GM23338 (cell line): ENCODE data around the gene EARS2.

Experiments used
- CREB1 ChIP-seq: fragments of 250-450 bp; sonication (Bioruptor Pico); IDR thresholded peaks from 2 replicates; pipeline ENCODE4 v1.5.0; 2020; ENCODE audit warnings: low read depth, mild to moderate bottlenecking, moderate library complexity
- CTCF ChIP-seq, 2 experiments: fragments of 200-600 bp in 1 of 2; sonication (generic) in 1 of 2; conservative IDR thresholded peaks; 2 replicates each; pipeline versions ENCODE4 v1.5.1 to v1.6.1; 2016 to 2017; ENCODE audit warnings: antibody characterized with exemption in 2 of 2, low read depth in 2 of 2, mild to moderate bottlenecking in 2 of 2, moderate library complexity in 1 of 2
- ETS1 ChIP-seq: IDR thresholded peaks from 2 replicates; pipeline ENCODE4 v1.6.1; 2016; ENCODE audit warnings: antibody characterized with exemption
- EZH2 ChIP-seq: fragments of 200-600 bp; sonication (generic); IDR thresholded peaks from one replicate; pipeline ENCODE4 v1.8.0; 2017; ENCODE audit warnings: antibody characterized with exemption, mild to moderate bottlenecking, low read depth; ENCODE audit not compliant: unreplicated experiment
- EZH2phosphoT487 ChIP-seq: fragments of 200-600 bp; sonication (generic); IDR thresholded peaks from one replicate; pipeline ENCODE4 v1.8.1; 2018; ENCODE audit warnings: antibody characterized with exemption; ENCODE audit not compliant: unreplicated experiment
- JUNB ChIP-seq: IDR thresholded peaks from one replicate; pipeline ENCODE4 v1.6.1; 2016; ENCODE audit warnings: antibody characterized with exemption; ENCODE audit not compliant: unreplicated experiment
- POLR2AphosphoS5 ChIP-seq: IDR thresholded peaks from 2 replicates; pipeline ENCODE4 v1.6.1; 2016; ENCODE audit warnings: antibody characterized with exemption, low read depth
- REST ChIP-seq: IDR thresholded peaks from one replicate; pipeline ENCODE4 v1.6.1; 2018; ENCODE audit warnings: antibody characterized with exemption; ENCODE audit not compliant: unreplicated experiment
- ZNF331 ChIP-seq: fragments of 250-450 bp; sonication (Bioruptor Pico); IDR thresholded peaks from 2 replicates; pipeline ENCODE4 v1.5.0; 2020; ENCODE audit warnings: low read depth, mild to moderate bottlenecking, moderate library complexity
- ZNF462 ChIP-seq: fragments of 250-450 bp; sonication (Bioruptor Pico); IDR thresholded peaks from 2 replicates; pipeline ENCODE4 v1.5.0; 2020; ENCODE audit warnings: mild to moderate bottlenecking, moderate library complexity

- no peak for TF ChIP-seq CTCF (conservative IDR thresholded peaks at IDR 0.05; ENCODE audit: low read depth in 2 of 2)
- no peak for TF ChIP-seq REST
- no peak for TF ChIP-seq POLR2AphosphoS5
- TF ChIP-seq EZH2: no peak
- no peak for TF ChIP-seq EZH2phosphoT487
- TF ChIP-seq CREB1 (CRISPR knock-in tag): no peak
- TF ChIP-seq ETS1: no peak
- TF ChIP-seq JUNB: no peak
- no peak for TF ChIP-seq ZNF331 (CRISPR knock-in tag)
- TF ChIP-seq ZNF462 (CRISPR knock-in tag): no peak
Observed at GRCh38 chr16:23486480-23486879, 70.7 kb downstream of the EARS2 start.
